HG03025 (cell line): ENCODE measurements around the gene ELAVL4.

Experiments used
- ATAC-seq: cut with Tn5 transposase; IDR thresholded peaks from one replicate; pipeline ENCODE4 v1.9.1; 2021; ENCODE audit warnings: mild to moderate bottlenecking, moderate library complexity; ENCODE audit not compliant: unreplicated experiment, low FRiP score

Gene ELAVL4

DNA sequence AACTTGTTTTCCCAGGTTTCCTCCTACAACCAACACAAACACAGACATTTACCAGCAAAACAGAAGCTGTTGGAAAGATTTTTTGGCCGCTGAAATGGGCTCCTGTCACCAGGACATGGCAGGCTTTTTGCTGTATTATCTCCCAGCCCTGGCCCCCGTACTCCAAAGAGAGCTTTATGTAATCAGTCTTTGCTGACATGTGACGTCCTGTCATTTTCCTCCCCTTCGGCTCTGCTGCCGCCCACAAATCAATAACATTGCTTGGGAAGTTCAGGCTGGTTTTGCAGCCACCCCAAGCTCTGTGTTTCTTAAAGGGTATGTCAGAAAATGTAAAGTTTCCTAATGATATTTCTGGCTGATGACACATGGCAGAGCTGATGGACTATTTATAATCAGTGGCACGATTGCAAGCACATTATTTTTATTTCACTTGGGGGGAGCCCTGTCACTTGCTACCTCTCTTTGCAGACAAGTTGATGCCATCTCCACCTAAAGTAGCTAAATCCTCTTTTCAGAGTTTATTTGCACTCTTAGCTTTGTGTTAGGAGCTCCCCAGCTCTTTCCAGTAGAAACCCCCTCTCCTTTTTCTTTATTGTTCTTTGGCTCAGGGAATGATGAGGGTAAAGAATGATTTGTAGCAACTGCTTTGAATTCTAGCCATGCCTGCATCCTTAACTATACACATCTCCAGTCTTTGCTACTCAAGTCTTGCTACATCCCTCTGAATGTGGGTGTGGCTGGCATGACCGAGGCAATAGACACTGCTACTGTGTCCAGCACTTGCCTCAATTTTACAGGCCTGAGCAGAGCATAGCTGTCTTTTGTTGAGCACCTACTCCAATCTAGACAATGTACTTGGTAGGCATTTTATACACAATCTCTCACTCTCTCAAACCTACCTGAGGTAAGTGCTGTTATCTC is 67.3 kb downstream of the ELAVL4 start:
- ATAC-seq, result no peak

DNA sequence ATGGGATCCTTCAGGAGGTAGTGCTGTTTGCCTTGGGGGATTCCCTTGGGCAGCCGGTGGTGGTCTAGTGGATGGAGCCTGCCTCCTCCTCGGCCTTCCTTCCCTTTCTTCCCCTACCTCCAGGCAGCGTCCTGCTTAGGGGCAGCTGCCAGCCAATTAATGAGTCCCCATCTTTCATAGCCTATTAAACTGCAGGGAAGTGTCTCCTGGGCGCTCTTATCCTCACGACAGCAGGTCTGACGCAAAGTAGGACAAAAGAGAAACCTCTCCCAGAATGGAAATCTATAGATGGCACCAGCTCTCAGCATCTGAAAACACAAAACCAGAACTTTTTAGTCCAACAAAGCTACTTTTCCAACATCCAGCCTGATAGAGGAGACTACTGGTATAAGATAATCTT is 69.3 kb downstream of the ELAVL4 start:
- ATAC-seq, result no peak

DNA sequence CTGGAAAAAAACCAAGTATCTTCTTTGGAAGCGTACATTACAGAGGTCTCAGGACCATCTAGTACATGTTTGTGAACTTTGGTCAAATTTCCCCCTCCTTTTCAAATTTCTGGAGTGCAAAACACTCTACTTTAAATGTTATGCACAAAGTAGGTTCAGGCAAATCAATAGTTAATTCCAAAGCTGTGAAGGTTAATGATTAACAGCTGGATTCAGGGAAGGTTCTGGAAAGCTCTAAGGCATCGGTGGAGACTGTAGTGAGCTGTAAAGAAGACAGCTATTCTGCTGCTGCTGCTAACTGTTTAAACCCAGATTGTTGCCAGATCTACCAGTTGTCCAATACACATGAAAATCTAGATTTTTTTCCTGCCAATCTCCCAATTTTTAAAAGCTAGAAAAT is 70.9 kb downstream of the ELAVL4 start:
- ATAC-seq, result no peak

DNA sequence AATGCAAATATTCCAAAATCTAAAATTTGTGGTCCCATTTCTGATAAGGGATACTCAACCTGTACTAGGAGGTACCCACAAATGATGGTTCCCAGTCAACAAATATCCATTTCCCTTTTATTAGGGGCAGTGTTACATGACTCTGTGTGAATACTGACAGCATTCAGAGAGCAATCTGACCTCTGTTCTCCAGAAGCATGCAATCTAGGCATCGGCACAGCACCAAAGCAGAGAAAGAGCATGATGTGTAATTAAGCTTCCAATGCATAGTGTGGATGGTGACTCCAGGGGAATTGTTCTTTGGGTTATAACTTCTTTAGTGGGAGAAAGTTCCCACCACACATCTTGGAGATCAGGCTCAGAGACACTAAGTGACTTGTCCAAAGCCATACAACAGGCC is 71.6 kb downstream of the ELAVL4 start:
- no peak for ATAC-seq

DNA sequence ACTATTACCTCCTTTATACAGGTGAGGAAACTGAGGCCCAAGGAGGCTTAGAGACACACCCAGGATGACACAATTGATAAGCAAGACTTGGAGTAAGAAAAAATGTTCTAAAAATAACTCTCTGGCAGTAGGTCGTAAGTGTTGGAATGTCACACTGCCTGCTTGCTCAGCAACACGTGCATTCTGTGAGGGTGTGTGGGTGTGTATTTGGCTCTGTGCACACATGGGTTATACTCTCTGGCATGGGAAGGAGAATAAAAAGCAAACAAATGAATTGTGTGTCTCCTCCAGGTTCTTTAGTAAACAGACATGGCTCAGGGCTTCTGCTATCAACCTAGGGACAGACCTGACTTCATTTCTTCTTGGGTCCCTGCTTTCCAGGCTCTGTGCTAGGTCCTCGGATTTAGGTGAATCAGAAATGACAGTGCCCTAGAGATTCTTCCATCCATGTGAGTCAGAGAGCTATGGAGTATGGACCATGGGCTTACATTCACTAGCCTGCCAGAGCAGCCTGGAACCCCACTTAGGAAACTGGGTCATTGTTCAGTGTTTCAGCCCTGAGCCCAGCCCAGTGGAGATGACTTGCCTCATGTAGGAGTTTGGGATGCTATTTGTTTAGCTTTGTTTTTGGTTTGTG is 72.4 kb downstream of the ELAVL4 start:
- ATAC-seq, result no peak

DNA sequence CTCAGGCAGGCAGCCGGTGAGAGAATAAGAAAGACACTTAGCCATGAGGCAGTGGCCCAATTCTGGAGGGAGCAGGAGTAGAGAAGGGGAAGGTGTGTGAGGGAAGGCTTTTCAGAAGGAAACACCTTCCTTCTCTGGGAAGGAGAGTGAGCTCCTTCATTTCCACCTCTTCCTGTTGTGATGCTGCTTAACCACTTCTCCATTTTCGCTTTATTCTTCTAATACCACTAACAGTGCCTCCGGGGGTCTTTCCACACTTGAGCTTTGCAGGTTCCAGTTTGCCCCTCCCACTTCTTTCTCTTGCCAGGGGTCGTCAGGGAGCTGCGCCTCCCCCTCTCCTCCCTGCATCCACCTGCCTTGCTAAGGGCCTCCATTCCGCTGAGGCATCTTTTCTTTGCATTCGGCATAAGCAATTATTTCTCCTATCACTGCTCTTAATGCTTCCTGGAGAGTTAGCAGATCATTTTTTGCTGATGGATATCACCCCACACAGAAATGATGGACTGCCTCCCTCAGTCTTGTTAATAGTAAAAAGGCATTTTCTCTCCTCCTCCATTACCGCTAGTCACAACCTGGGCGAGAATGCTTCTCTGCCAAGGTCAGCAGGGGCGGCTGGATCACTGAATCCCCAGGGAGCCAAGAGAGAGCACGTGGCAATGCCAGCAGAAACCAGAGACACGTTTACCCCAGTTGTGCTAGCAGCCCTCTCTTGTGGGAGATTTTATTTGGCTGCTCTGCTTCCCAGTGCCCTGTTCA is 74.8 kb downstream of the ELAVL4 start:
- no peak for ATAC-seq

DNA sequence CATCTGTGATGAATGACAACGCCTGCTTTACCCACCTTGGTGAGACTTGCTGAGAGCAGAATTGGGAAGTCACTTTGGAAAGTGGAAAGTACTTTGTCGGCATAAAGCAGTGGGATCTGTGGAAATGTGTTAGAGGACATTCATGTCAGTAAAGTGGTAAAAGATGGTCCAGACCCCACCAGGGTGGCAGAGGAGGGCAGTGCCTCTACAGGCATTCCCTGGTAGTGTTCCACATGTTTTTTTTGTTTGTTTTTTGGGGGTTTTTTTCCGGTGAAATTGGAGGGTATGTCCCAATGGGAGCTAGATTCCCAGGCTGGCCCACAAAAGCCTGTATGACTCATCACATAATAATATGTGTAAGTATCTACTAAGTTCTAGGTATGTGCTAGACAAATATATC is 80.6 kb downstream of the ELAVL4 start:
- ATAC-seq, result no peak

DNA sequence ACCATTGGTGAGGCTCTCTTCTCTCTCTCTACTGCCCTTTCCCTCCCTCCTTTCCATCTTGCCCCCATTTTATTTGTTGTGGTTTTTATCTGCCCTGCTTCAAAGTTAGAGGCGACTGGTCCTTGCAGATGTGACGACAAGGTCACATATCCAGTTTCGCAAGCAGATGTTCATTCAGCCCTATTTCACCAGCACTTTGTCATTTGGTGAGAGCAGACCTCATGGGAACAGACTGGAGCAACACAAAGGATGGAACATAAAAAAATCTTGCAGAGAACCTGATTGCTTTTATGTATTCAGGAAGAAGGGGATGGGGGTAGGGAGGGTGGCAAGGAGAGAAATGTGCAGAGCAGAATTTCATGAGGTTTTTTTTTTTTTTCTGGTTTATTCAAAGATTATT is 84.3 kb downstream of the ELAVL4 start:
- no peak for ATAC-seq

DNA sequence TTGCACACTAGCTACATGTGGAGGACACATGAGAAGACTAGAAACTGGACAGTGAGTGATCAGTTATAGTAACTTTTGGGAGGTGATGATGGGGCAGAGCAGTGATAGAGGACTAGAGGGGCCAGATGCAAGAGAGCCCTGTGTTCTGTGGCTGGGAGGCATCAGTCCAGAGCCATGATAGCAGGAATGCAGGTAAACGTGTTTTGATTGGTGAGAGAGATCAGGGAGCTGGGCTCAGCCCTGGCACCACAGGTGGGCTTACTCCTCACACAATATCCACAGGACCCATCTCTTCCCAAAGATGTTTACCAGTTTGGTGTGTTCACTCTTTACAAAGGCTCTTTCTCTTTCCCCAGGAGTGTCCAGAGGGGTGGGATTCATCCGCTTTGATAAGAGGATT is 86.5 kb downstream of the ELAVL4 start:
- ATAC-seq, result no peak

DNA sequence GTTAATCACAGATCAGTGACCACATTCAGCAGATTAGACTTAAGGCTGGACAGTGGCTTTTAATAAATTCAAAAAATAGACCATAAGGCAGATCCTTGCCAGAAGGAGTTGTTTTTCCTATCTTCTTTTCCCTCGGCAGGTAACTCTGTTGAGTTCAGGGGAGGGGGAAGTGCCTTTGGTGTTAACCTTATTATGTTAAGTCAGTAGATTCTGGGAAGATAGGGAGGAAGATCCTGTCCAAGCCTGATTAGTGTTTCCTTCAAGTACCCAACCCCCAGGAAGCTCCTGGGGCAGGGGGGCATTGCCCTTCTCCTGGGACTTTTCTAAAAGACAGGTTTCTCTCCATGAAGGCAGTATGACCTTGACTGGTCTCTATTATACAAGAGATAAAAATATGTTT is 87.4 kb downstream of the ELAVL4 start:
- ATAC-seq, result no peak

DNA sequence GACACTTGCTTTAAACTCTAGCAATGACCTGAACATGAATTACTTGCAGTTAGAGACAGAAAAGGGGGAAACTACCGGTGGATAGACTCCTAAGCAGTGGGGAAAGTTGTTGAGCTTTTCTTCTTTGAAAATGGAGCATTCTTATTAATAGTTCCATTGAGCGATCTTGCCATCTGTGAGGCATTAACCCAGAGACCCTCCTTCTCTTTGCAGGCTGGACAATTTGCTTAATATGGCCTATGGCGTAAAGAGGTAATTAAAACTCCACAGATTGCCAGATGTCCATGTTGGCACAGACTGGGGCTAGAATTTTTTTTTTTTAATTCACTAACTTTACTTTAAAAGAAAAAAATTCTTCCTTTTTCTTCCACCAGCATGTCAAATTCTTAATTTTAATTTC is 88.5 kb downstream of the ELAVL4 start:
- no peak for ATAC-seq

DNA sequence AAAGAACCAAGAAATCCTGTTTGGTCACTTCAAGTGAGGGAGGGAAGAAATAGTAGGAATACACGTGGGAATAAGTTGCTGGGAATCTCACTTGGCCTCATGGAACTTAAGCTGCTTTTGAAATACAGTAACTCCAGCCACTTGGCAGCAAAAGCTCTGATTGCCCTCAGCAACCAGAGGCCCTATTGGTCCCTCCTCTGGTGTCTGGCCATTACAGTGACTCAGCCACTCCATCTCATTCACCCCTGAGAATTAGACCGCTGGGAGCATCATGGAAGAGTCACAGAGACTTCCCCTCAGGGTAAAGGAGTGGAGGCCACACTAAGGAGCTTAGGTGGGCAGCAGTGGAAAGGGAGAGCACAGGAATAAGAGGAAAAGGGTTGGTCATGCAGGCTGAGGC is 99.6 kb downstream of the ELAVL4 start:
- no peak for ATAC-seq

DNA sequence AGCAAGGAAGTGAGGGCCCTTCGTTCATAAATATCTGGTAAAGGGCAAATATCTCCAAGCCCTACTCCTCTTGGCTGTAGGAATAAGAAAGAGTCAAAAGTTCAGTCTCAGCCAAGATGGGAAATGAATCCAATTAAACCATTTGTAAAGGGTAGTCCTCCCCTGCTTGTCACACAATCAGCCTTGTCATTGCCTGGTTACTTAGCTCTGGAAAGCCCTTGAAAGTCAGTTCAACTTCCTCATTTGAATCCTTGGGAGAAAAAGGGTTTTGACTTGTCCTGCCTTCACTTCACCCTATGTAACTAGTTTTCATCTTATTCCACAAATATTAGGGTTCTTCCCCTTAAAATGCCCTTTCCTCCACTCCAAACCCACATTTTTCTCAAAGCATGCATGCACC is 100.0 kb downstream of the ELAVL4 start:
- ATAC-seq, result no peak

DNA sequence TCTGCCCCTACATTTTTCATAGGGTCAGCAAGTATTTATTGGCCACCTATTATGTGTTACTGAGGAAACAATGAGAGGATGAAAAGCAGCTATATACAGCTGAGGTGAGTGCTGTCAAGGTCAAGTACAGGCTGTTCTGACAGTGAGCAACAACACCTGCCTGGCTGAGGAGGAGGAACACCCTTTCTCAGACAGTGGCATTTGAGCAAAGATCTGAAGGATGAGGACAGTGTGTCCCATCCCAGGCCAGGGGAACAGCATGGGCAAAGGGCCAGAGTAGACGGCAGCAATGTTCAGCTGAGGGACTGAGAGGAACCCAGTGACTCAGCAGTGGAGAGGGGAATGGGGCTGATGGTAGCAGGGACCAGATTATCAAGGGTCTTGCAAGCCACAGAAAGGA is 101.0 kb downstream of the ELAVL4 start:
- no peak for ATAC-seq

DNA sequence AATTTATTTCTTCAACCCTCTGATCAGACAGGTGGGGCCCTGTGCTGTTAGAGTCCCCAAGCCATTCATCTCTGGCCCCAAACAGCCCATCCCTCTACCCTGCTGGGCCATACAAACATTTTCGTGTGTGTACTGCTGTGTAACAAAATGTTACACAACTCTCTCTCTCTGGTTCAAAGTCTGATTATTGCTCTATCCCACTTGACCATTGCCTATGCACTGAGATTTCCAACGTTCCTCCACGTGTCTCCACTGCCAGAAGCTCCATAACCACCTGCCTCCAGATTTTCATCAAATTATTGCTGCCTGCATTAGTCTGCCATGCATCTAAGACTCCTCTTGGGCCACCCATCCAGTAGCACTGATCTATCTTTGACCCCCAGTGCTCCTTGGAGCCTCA is 104.8 kb downstream of the ELAVL4 start:
- ATAC-seq, result no peak

DNA sequence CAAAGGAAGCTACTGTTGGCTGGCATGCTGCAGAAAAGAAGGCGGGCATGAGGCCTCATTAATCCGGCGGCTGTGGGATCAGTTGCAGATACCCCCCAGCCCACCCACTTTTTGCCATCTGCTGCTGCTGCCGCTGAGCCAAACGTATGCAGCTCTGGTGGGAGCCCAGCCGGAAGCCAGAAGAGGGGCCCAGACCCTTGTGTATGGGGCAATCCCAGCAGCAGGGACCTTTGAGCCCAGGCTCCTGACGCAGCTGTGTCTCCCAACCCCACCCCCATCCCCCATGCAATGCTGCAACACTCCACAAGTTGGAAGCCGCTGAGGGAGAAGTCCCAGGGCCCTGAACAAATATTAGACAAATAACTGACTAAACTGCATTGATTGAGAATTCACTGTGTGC is 106.0 kb downstream of the ELAVL4 start:
- no peak for ATAC-seq

DNA sequence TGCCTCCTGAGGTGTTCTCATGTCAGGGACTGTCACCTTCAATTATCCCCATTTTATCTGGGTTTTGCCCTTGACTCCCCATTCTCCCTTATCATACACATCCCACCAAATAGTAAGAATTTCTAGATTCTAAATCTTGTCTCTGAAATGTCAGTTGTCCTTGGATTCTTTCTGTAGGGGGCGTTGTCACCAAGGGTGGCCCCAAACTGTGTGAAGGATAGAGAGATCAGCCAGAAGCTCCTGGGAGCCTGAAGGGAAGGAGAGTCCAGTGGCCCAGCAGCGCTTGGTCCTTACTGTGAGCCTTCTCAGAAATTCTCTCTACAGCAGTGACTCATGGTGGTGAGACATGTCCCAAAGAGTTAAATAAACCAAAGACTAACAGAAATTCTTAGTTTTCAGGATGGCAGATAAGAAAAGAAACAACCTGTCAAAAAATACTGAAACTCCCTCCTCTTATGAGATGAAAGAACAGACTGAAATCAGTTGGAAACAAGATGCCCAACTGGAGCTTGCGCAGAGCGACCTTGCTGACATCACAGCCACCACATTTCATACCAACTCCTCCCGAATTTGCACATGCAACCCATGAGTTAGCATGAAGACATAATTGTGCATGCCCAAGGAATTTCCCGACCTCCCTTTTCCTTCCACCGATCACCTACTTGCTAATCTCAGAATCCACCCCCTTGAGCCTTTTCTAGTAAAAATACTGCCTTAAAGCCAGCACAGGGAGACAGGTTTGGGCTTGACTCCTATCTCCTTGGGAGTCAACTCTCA is 109.8 kb downstream of the ELAVL4 start:
- no peak for ATAC-seq

DNA sequence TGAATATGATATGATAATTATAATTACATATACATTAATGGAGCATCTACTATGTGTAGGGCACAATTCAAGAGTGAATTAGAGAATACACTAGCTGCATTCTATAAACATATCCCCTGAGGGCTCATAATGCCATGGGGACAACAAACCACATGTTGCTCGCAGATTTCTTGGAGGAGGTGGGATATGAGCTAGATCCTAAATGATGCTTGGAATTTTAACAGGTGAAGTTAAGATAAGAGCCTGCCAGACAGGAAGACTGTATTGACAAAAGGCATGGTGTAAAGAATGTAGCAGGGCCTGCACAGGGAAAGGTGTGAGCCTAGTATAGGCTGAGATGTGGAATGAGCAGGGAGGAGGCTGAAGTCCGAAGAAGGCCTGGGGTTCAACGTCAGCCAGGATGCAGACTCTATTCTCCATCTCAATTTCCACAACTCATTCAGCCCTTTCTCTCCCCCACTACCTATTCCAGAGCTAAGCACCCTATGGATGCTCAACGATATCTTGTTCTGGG is 120.2 kb downstream of the ELAVL4 start:
- ATAC-seq, result no peak

DNA sequence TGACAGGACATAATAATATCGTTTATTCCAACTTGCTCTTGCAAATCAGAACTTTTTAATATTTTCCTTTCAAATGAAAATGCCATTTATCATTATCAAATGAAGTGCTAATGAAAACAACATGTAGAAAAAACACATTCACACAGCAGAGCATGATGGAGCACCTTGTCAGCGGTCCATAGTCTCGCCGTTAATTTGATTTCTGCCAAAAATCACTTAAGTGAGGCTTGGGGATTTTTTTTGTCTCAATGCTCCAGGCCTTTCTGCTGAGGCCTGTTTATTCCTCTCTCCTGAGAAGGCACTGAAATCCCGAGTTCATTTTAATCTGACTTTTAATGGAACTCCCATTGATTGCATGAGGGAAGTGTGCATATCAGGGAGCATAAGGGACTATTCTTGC is 122.5 kb downstream of the ELAVL4 start:
- ATAC-seq, result no peak

DNA sequence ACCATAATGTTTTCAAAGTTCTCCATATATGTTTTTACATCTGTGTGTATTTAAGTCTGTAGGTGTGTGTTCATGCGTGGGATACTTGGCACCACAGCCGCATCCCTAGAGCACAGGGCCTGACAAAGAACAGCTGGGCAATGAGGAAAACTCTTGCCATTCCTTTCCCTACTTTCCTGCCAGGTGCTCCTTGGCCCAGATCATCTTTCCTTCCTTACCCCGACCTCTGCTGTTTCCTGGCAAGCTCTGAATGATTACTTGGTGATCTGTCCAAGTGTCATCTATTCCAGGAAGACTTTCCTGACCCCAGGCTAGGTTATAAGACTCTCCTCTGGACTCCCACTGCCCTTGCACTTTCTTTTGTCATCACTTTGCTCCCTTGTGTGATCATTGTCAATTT is 123.6 kb downstream of the ELAVL4 start:
- no peak for ATAC-seq
